Esophagus muscularis mucosa (tissue), 4 donors: ENCODE data around the gene CWF19L2.

Experiments
- CTCF ChIP-seq, 3 experiments: fragments of 200-600 bp in 2 of 3; fragments of 450-650 bp in 1 of 3; sonication (generic) in 2 of 3; IDR thresholded peaks; one replicate each; pipeline ENCODE4 v1.5.1; 2017 to 2019; ENCODE audit warnings: antibody characterized with exemption in 3 of 3, mild to moderate bottlenecking in 2 of 3, moderate library complexity in 1 of 3
- EP300 ChIP-seq: sonication (generic); formaldehyde crosslinking; IDR thresholded peaks from one replicate; pipeline ENCODE4 v1.6.1; 2017; ENCODE audit warnings: antibody characterized with exemption
- POLR2A ChIP-seq: fragments of 450-650 bp; IDR thresholded peaks from one replicate; pipeline ENCODE4 v1.6.1; 2017; ENCODE audit warnings: antibody characterized with exemption, moderate library complexity, mild to moderate bottlenecking, low read depth

- TF ChIP-seq EP300, result no peak
- TF ChIP-seq CTCF (IDR thresholded peaks at IDR 0.05), result no peak
- no peak for TF ChIP-seq POLR2A
Observed at GRCh38 chr11:107357877-107358276, 99.7 kb downstream of the CWF19L2 start.
